Large intestine (tissue), 3 donors: ENCODE measurements around the gene GLTP. TPM values are rescaled to one million over a fixed set of nuclear protein-coding genes. Genes with fewer than 3 reads are reported as not detected.

Experiments
- DNase-seq, 2 donors: peaks; one replicate each; pipeline versions ENCODE4 v3.0.0 to v3.0.0-alpha.2; 2013
- H3K27ac ChIP-seq: one replicate; pipeline ENCODE4 v1.5.1; 2013; ENCODE audit warnings: low read length
- H3K27me3 ChIP-seq: 2 replicates; pipeline ENCODE4 v1.6.1; 2013; ENCODE audit warnings: low read length; ENCODE audit not compliant: control insufficient read depth, insufficient read depth
- H3K36me3 ChIP-seq: 2 replicates; pipeline ENCODE4 v1.6.1; 2013; ENCODE audit warnings: low read length; ENCODE audit not compliant: control insufficient read depth, insufficient read depth
- H3K4me1 ChIP-seq: one replicate; pipeline ENCODE4 v1.6.1; 2013; ENCODE audit warnings: low read length; ENCODE audit not compliant: control insufficient read depth, insufficient read depth
- H3K4me3 ChIP-seq: one replicate; pipeline ENCODE4 v1.5.1; 2013; ENCODE audit warnings: low read length
- H3K9me3 ChIP-seq: one replicate; pipeline ENCODE4 v1.6.1; 2013; ENCODE audit warnings: mild to moderate bottlenecking, low read depth, low read length, moderate library complexity; ENCODE audit not compliant: control insufficient read depth
- WGBS: methylation state at CpG from one replicate; pipeline ENCODE4 v1.1.5; 2013; ENCODE audit warnings: low lambda C conversion rate; ENCODE audit not compliant: insufficient coverage; 5-methylcytosine and 5-hydroxymethylcytosine counted together
- polyA plus RNA-seq: library from polyadenylated mRNA; unstranded; fragments of 120-200 nt; gene quantifications from one replicate; pipeline ENCODE4 v1.2.1, GENCODE V29; 2013

The GLTP gene
- polyA plus RNA-seq, 1 donor: 24.3 TPM

- H3K9me3 ChIP-seq: peaks cover 8% of the 10 kb centered on the region
- no peaks in the 10 kb centered on the region for H3K4me1 ChIP-seq
- no peak for DNase-seq
- H3K36me3 ChIP-seq: no peaks in the 10 kb centered on the region
- H3K27ac ChIP-seq: no peak overlapping the region
- no peaks in the 10 kb centered on the region for H3K27me3 ChIP-seq
- no peak overlapping the region for H3K4me3 ChIP-seq
- WGBS: no CpG with 5 or more reads among the region's 20 CpGs
Observed at GRCh38 chr12:109814600-109815150, 65.7 kb downstream of the GLTP start.

- H3K27me3 ChIP-seq: no peaks in the 10 kb centered on the region
- no peak overlapping the region for H3K27ac ChIP-seq
- no peaks in the 10 kb centered on the region for H3K4me1 ChIP-seq
- no peak overlapping the region for H3K4me3 ChIP-seq
- 100% methylated on average over 5 of the region's 6 CpGs for WGBS
- H3K36me3 ChIP-seq: no peaks in the 10 kb centered on the region
- H3K9me3 ChIP-seq: peaks cover 8% of the 10 kb centered on the region
- DNase-seq: no peak
Observed at GRCh38 chr12:109813810-109814416, 66.4 kb downstream of the GLTP start.

GRCh38 chr12:109811624-109811995 lies 68.7 kb downstream of the GLTP start:
- Histone ChIP-seq H3K27ac (no peak overlapping the region), H3K9me3 (peaks cover 8% of the 10 kb centered on the region), H3K4me3 (no peak overlapping the region), H3K27me3 (no peaks in the 10 kb centered on the region), H3K36me3 (no peaks in the 10 kb centered on the region), H3K4me1 (no peaks in the 10 kb centered on the region)
- no peak for DNase-seq
- WGBS: 58% methylated on average over 2 of the region's 5 CpGs

GRCh38 chr12:109810954-109811623 lies 69.3 kb downstream of the GLTP start:
- Histone ChIP-seq H3K4me1 (no peaks in the 10 kb centered on the region), H3K4me3 (no peak overlapping the region), H3K36me3 (no peaks in the 10 kb centered on the region), H3K27ac (no peak overlapping the region), H3K9me3 (peaks cover 8% of the 10 kb centered on the region), H3K27me3 (no peaks in the 10 kb centered on the region)
- DNase-seq: no peak
- WGBS: 100% methylated on average over 1 of the region's 10 CpGs

- Histone ChIP-seq H3K4me3 (no peak overlapping the region), H3K4me1 (no peaks in the 10 kb centered on the region), H3K36me3 (no peaks in the 10 kb centered on the region), H3K27ac (no peak overlapping the region), H3K9me3 (peaks cover 2% of the 10 kb centered on the region), H3K27me3 (no peaks in the 10 kb centered on the region)
- DNase-seq: no peak
- WGBS: 76% methylated on average over 2 of the region's 4 CpGs
Observed at GRCh38 chr12:109808876-109809646, 71.3 kb downstream of the GLTP start.

GRCh38 chr12:109807954-109808643 lies 72.2 kb downstream of the GLTP start:
- no peaks in the 10 kb centered on the region for H3K4me1 ChIP-seq
- H3K36me3 ChIP-seq: no peaks in the 10 kb centered on the region
- H3K27ac ChIP-seq: no peak overlapping the region
- DNase-seq: no peak
- no peaks in the 10 kb centered on the region for H3K9me3 ChIP-seq
- no peak overlapping the region for H3K4me3 ChIP-seq
- no CpG with 5 or more reads among the region's 12 CpGs for WGBS
- no peaks in the 10 kb centered on the region for H3K27me3 ChIP-seq

GRCh38 chr12:109804820-109805761 lies 75.2 kb downstream of the GLTP start:
- H3K4me1 ChIP-seq: no peaks in the 10 kb centered on the region
- H3K27ac ChIP-seq: no peak overlapping the region
- peak; percentile 26 to 44 for DNase-seq
- no peaks in the 10 kb centered on the region for H3K27me3 ChIP-seq
- H3K4me3 ChIP-seq: no peak overlapping the region
- WGBS: 100% methylated on average over 1 of the region's 12 CpGs
- H3K36me3 ChIP-seq: no peaks in the 10 kb centered on the region
- no peaks in the 10 kb centered on the region for H3K9me3 ChIP-seq

GRCh38 chr12:109803678-109804077 lies 76.7 kb downstream of the GLTP start:
- Histone ChIP-seq H3K9me3 (no peaks in the 10 kb centered on the region), H3K27ac (no peak overlapping the region), H3K27me3 (no peaks in the 10 kb centered on the region), H3K4me1 (no peaks in the 10 kb centered on the region), H3K36me3 (no peaks in the 10 kb centered on the region), H3K4me3 (no peak overlapping the region)
- no peak for DNase-seq
- no CpG with 5 or more reads among the region's 3 CpGs for WGBS

- DNase-seq: no peak
- WGBS: no CpG with 5 or more reads among the region's 15 CpGs
- H3K27me3 ChIP-seq: no peaks in the 10 kb centered on the region
- no peaks in the 10 kb centered on the region for H3K9me3 ChIP-seq
- no peak overlapping the region for H3K27ac ChIP-seq
- H3K36me3 ChIP-seq: no peaks in the 10 kb centered on the region
- no peak overlapping the region for H3K4me3 ChIP-seq
- H3K4me1 ChIP-seq: no peaks in the 10 kb centered on the region
Observed at GRCh38 chr12:109802828-109803227, 77.5 kb downstream of the GLTP start.
